ENCODE results near the gene PSAT1. TPM values are rescaled to one million over a fixed set of nuclear protein-coding genes. Genes with fewer than 3 reads are reported as not detected.

Gene PSAT1
- total RNA-seq, 1 experiment from 2014 or later: 215 TPM

- no peaks in the 10 kb centered on the region; the same call in 1 of the 2 replicates for H3K27me3 Mint-ChIP-seq (ENCODE audit: low read depth)
- Histone ChIP-seq H4K20me1 (ENCODE audit: control insufficient read depth, insufficient read depth, insufficient read length) (no peaks in the 10 kb centered on the region), H3K4me2 (ENCODE audit: insufficient read depth, insufficient read length, low read length) (no peak overlapping the region), H3K14ac (ENCODE audit: insufficient read depth, low read length) (no peak overlapping the region), H3K56ac (ENCODE audit: insufficient read length, low read depth, low read length) (no peak overlapping the region), H3K79me2 (ENCODE audit: insufficient read depth, low read length) (peaks cover 17% of the 10 kb centered on the region; the same call in 1 of the 2 replicates), H2BK5ac (ENCODE audit: insufficient read length, low read length) (no peak overlapping the region), H3K27me3 (ENCODE audit: insufficient read depth, low read length) (no peaks in the 10 kb centered on the region), H2AFZ (ENCODE audit: low read length) (no peak overlapping the region), H3K23me2 (ENCODE audit: insufficient read length, low read depth, low read length, poor library complexity, severe bottlenecking) (peaks cover 13% of the 10 kb centered on the region), H3T11ph (ENCODE audit: low read length) (no peak overlapping the region), H3K4ac (ENCODE audit: low read depth, low read length) (no peak overlapping the region), H3K9me3 (ENCODE audit: control insufficient read depth, low read depth, low read length) (no peaks in the 10 kb centered on the region), H2BK12ac (ENCODE audit: insufficient read length, low read depth, low read length) (no peak overlapping the region), H4K91ac (ENCODE audit: insufficient read length, low read depth, low read length) (no peak overlapping the region), H3K4me1 (ENCODE audit: insufficient read depth, low read length) (no peaks in the 10 kb centered on the region), H4K5ac (ENCODE audit: insufficient read length, low read depth, low read length) (no peak overlapping the region), H3K18ac (ENCODE audit: insufficient read length, low read depth, low read length) (no peak overlapping the region), H3K27ac (ENCODE audit: insufficient read length, low read depth, low read length) (no peak overlapping the region), H2BK120ac (ENCODE audit: low read depth, low read length, poor library complexity, severe bottlenecking) (no peak overlapping the region), H2BK15ac (ENCODE audit: low read depth, low read length) (no peak overlapping the region), H2AK5ac (ENCODE audit: insufficient read length, low read length) (no peak overlapping the region), H3K79me1 (ENCODE audit: insufficient read depth, low read depth, low read length, poor library complexity, severe bottlenecking) (no peaks in the 10 kb centered on the region), H3K9ac (ENCODE audit: extremely low read depth, insufficient read length, low read length) (no peak overlapping the region), H4K8ac (replicated peaks; ENCODE audit: insufficient read length, low read depth, low read length) (no peak overlapping the region), H2BK20ac (ENCODE audit: low read depth, low read length, poor library complexity, severe bottlenecking) (no peak overlapping the region), H3K23ac (ENCODE audit: insufficient read length, low read depth, low read length) (no peak overlapping the region)
- TF ChIP-seq CTCF (conservative IDR thresholded peaks at IDR 0.05): no peak
- peak overlapping the region in 1 of 2 experiments; percentile 1; a peak in 1 of 5 replicates for H3K4me3 Mint-ChIP-seq
- peaks cover 19 to 26% of the 10 kb centered on the region in 2 experiments for H3K4me1 Mint-ChIP-seq
- DNase-seq: no peak
- H3K36me3 Mint-ChIP-seq (ENCODE audit: insufficient read depth in 1 of 3, low read depth in 3 of 3): peaks cover 11 to 19% (median 17%) of the 10 kb centered on the region in 3 experiments
- no CpG with 5 or more reads among the region's 5 CpGs for WGBS (ENCODE audit: extremely low coverage, insufficient read length, low lambda C conversion rate)
- peaks cover 0 to 3% of the 10 kb centered on the region in 2 experiments; a peak in 2 of 5 replicates for H3K9me3 Mint-ChIP-seq
- H3K27ac Mint-ChIP-seq: no peak overlapping the region; a peak in 1 of 7 replicates
These were observed 2.4 kb upstream of the PSAT1 start for GRCh38 chr9:78294290-78295176.
